Liver (tissue), 3 donors: ENCODE results near the gene RAET1G.

Experiments used
- ATF3 ChIP-seq: IDR thresholded peaks from 2 replicates; pipeline ENCODE4 v1.6.1; 2016; ENCODE audit warnings: antibody characterized with exemption
- CTCF ChIP-seq: fragments of 150-350 bp; IDR thresholded peaks from 2 replicates; pipeline ENCODE4 v1.5.1; 2017; ENCODE audit warnings: improper control_type of control experiment, low read depth, low read length; ENCODE audit not compliant: missing input control
- EGR1 ChIP-seq, 2 donors: IDR thresholded peaks; 2 replicates each; pipeline ENCODE4 v1.6.1; 2016 to 2018; ENCODE audit warnings: antibody characterized with exemption in 2 of 2, low read depth in 2 of 2
- FOXA1 ChIP-seq: IDR thresholded peaks from 2 replicates; pipeline ENCODE4 v1.6.1; 2016; ENCODE audit warnings: antibody characterized with exemption
- FOXA2 ChIP-seq: IDR thresholded peaks from 2 replicates; pipeline ENCODE4 v1.6.1; 2016; ENCODE audit warnings: antibody characterized with exemption
- GABPA ChIP-seq, 2 donors: IDR thresholded peaks in 1 of 2; conservative IDR thresholded peaks in 1 of 2; 2 replicates each; pipeline ENCODE4 v1.6.1; 2016; ENCODE audit warnings: antibody characterized with exemption in 2 of 2, mild to moderate bottlenecking in 1 of 2, moderate library complexity in 1 of 2
- JUND ChIP-seq, 2 donors: IDR thresholded peaks; 2 replicates each; pipeline ENCODE4 v1.6.1; 2016; ENCODE audit warnings: antibody characterized with exemption in 2 of 2
- MAX ChIP-seq: IDR thresholded peaks from 2 replicates; pipeline ENCODE4 v1.6.1; 2016; ENCODE audit warnings: antibody characterized with exemption
- RAD21 ChIP-seq, 2 donors: IDR thresholded peaks; 2 replicates each; pipeline ENCODE4 v1.6.1; 2016; ENCODE audit warnings: antibody characterized with exemption in 2 of 2, mild to moderate bottlenecking in 2 of 2
- REST ChIP-seq: IDR thresholded peaks from 2 replicates; pipeline ENCODE4 v1.6.1; 2016; ENCODE audit warnings: antibody characterized with exemption, mild to moderate bottlenecking
- RXRA ChIP-seq, 2 donors: IDR thresholded peaks; 2 replicates each; pipeline ENCODE4 v1.6.1; 2017 to 2018; ENCODE audit warnings: antibody characterized with exemption in 2 of 2, mild to moderate bottlenecking in 1 of 2
- SP1 ChIP-seq: IDR thresholded peaks from 2 replicates; pipeline ENCODE4 v1.6.1; 2018; ENCODE audit warnings: antibody characterized with exemption, mild to moderate bottlenecking
- TAF1 ChIP-seq: conservative IDR thresholded peaks from 2 replicates; pipeline ENCODE4 v1.6.1; 2016; ENCODE audit warnings: antibody characterized with exemption, mild to moderate bottlenecking
- YY1 ChIP-seq: IDR thresholded peaks from 2 replicates; pipeline ENCODE4 v1.6.1; 2016; ENCODE audit warnings: antibody characterized with exemption, mild to moderate bottlenecking
- donor health status: healthy.
- donor health status: healthy.

GRCh38 chr6:149901444-149902140, 21.3 kb downstream of the RAET1G start:
- TF ChIP-seq RAD21 (IDR thresholded peaks at IDR 0.05) (no peak), JUND (IDR thresholded peaks at IDR 0.05) (no peak), CTCF (no peak), ATF3 (no peak), MAX (no peak), EGR1 (IDR thresholded peaks at IDR 0.05; ENCODE audit: low read depth in 2 of 2) (no peak), RXRA (IDR thresholded peaks at IDR 0.05) (no peak), TAF1 (no peak), REST (no peak), SP1 (no peak), FOXA1 (no peak), YY1 (no peak), GABPA (IDR thresholded peaks at IDR 0.05 in 1 of 2, conservative IDR thresholded peaks at IDR 0.05 in 1 of 2) (no peak), FOXA2 (no peak)
